Measurements from ENCODE around the gene CD55.

DNA sequence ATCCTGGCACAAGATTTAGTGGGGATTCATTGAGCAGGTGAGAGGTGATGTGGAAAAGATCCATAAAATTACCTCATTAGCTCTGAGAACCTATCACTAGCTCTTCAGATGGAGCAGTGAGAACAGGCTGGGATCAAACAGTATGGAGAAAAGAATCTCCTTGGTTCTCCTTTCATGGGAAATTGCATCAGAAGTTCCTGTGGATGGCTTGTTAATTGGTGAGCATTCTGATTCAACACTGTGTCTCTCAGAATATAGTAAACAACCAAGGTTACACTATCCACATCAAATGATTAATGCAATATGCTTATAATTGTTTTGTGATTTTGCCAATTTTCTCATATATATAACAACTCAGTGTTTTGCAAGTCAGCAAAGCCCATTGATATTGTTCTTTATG lies 8.3 kb upstream of the CD55 start:
- TF ChIP-seq CTCF (conservative IDR thresholded peaks at IDR 0.05; ENCODE audit: low read length) = no peak
- no peak for TF ChIP-seq EZH2phosphoT487 (IDR thresholded peaks at IDR 0.05; ENCODE audit: borderline replicate concordance)

Data from Loucy (cell line).